Keratinocyte (primary cell): ENCODE measurements around the gene PLPPR1. TPM values are rescaled to one million over a fixed set of nuclear protein-coding genes. Genes with fewer than 3 reads are reported as not detected.

Source experiments
- DNase-seq: peaks from one replicate; pipeline ENCODE4 v3.0.0-alpha.2; 2011; ENCODE audit warnings: low read depth, missing footprints, low spot score
- FAIRE-seq: peaks from 2 replicates; lab custom pipeline; 2011; peaks lifted over from hg19 to GRCh38; lab: Jason Lieb, UNC
- H2AFZ ChIP-seq: 2 replicates; pipeline ENCODE4 v1.6.0; 2012; ENCODE audit warnings: low read length, control low read depth, inconsistent platforms; ENCODE audit not compliant: control insufficient read depth
- H3K27ac ChIP-seq: 2 replicates; pipeline ENCODE4 v1.5.1; 2011; ENCODE audit warnings: low read length; ENCODE audit not compliant: control insufficient read depth, insufficient read depth
- H3K27me3 ChIP-seq: 3 replicates; pipeline ENCODE4 v1.6.0; 2011; ENCODE audit warnings: low read length; ENCODE audit not compliant: control insufficient read depth, insufficient read depth; ENCODE audit errors: extremely low read depth
- H3K36me3 ChIP-seq, 2 experiments: 2 replicates in 1 of 2; 3 replicates in 1 of 2; pipeline ENCODE4 v1.5.1; 2011; ENCODE audit warnings: low read length in 2 of 2, mild to moderate bottlenecking in 1 of 2; ENCODE audit not compliant: control insufficient read depth in 2 of 2, insufficient read depth in 2 of 2; ENCODE audit errors: extremely low read depth in 1 of 2
- H3K4me1 ChIP-seq: 3 replicates; pipeline ENCODE4 v1.5.1; 2011; ENCODE audit warnings: low read length; ENCODE audit not compliant: control insufficient read depth, insufficient read depth; ENCODE audit errors: extremely low read depth
- H3K4me2 ChIP-seq: 3 replicates; pipeline ENCODE4 v1.6.0; 2011; ENCODE audit warnings: low read depth, low read length; ENCODE audit not compliant: control insufficient read depth, insufficient read depth; ENCODE audit errors: extremely low read depth
- H3K4me3 ChIP-seq, 3 experiments: fragments of 200-600 bp in 1 of 3; sonication (generic) in 1 of 3; 2 replicates in 2 of 3; 3 replicates in 1 of 3; pipeline ENCODE4 v1.5.1; 2011 to 2016; ENCODE audit warnings: low read length in 3 of 3, mild to moderate bottlenecking in 3 of 3, control low read depth in 2 of 3, inconsistent platforms in 1 of 3, low read depth in 1 of 3, mixed read lengths in 1 of 3, mixed run types in 1 of 3, moderate library complexity in 1 of 3; ENCODE audit not compliant: control insufficient read depth in 2 of 3, insufficient read depth in 2 of 3; ENCODE audit errors: extremely low read depth in 1 of 3
- H3K79me2 ChIP-seq: 2 replicates; pipeline ENCODE4 v1.6.0; 2012; ENCODE audit warnings: low read length; ENCODE audit not compliant: control insufficient read depth, insufficient read depth
- H3K9ac ChIP-seq: 3 replicates; pipeline ENCODE4 v1.6.0; 2011; ENCODE audit warnings: low read length; ENCODE audit not compliant: control insufficient read depth, insufficient read depth; ENCODE audit errors: extremely low read depth
- H3K9me1 ChIP-seq: 3 replicates; pipeline ENCODE4 v1.6.0; 2011; ENCODE audit warnings: low read length; ENCODE audit not compliant: control insufficient read depth, insufficient read depth; ENCODE audit errors: extremely low read depth
- H3K9me3 ChIP-seq: 2 replicates; pipeline ENCODE4 v1.5.1; 2012; ENCODE audit warnings: low read depth, low read length; ENCODE audit not compliant: control insufficient read depth
- H4K20me1 ChIP-seq: 3 replicates; pipeline ENCODE4 v1.6.0; 2011; ENCODE audit warnings: low read length; ENCODE audit not compliant: control insufficient read depth, insufficient read depth; ENCODE audit errors: extremely low read depth
- EZH2 ChIP-seq: IDR thresholded peaks from one replicate; pipeline ENCODE4 v1.6.1; 2012; ENCODE audit warnings: inconsistent platforms, mild to moderate bottlenecking, low read length, moderate library complexity
- dilution Hi-C: fragments of 300-500 bp; cut with MboI; formaldehyde crosslinking; loops from one replicate; pipeline ENCODE4 v1.7.0; 2020; ENCODE audit warnings: low sequenced_read_pairs; ENCODE audit not compliant: extremely low pct_ligation_motif_present
- polyA plus RNA-seq, 5 experiments: library from polyadenylated mRNA; depleted of rRNA in 3 of 5; stranded (reverse) in 3 of 5; stranded (forward) in 1 of 5; unstranded in 1 of 5; fragments of >200 nt; gene quantifications; 1 replicate in 1 of 5; 2 replicates in 3 of 5; 3 replicates in 1 of 5; pipeline versions ENCODE4 v1.2.1 to v1.2.3, GENCODE V29; 2011 to 2012; ENCODE audit warnings: missing spikeins in 2 of 5, low read depth in 1 of 5, low replicate concordance in 1 of 5
- TF ChIP-seq, protein P1 (sequence below), 3 experiments: IDR thresholded peaks in 1 of 3; conservative IDR thresholded peaks in 1 of 3; optimal IDR thresholded peaks in 1 of 3; 2 replicates in 2 of 3; 3 replicates in 1 of 3; pipeline versions ENCODE3 to v1.5.1; 2011; ENCODE audit warnings: low read length in 3 of 3, mild to moderate bottlenecking in 3 of 3, moderate library complexity in 2 of 3, control low read depth in 1 of 3, inconsistent platforms in 1 of 3; ENCODE audit not compliant: insufficient read depth in 2 of 3; ENCODE audit errors: extremely low read depth in 1 of 3

The PLPPR1 gene
- polyA plus RNA-seq, 1 donor (not counting 4 experiments of a cell fraction or from before 2014, with no cell fraction given) = not detected

GRCh38 chr9:101083448-101084202 lies 55.1 kb downstream of the PLPPR1 start:
- no peaks in the 10 kb centered on the region for H3K27me3 ChIP-seq
- H3K36me3 ChIP-seq = no peaks in the 10 kb centered on the region
- H3K9me3 ChIP-seq = no peaks in the 10 kb centered on the region
- H3K4me3 ChIP-seq = no peak overlapping the region
- H2AFZ ChIP-seq = no peak overlapping the region
- H3K9ac ChIP-seq = no peak overlapping the region
- no peaks in the 10 kb centered on the region for H3K9me1 ChIP-seq
- H3K4me1 ChIP-seq = no peaks in the 10 kb centered on the region
- DNase-seq (no peak), FAIRE-seq (no peak)
- H3K79me2 ChIP-seq = no peaks in the 10 kb centered on the region
- no peak for TF ChIP-seq EZH2
- TF ChIP-seq, protein P1, sequence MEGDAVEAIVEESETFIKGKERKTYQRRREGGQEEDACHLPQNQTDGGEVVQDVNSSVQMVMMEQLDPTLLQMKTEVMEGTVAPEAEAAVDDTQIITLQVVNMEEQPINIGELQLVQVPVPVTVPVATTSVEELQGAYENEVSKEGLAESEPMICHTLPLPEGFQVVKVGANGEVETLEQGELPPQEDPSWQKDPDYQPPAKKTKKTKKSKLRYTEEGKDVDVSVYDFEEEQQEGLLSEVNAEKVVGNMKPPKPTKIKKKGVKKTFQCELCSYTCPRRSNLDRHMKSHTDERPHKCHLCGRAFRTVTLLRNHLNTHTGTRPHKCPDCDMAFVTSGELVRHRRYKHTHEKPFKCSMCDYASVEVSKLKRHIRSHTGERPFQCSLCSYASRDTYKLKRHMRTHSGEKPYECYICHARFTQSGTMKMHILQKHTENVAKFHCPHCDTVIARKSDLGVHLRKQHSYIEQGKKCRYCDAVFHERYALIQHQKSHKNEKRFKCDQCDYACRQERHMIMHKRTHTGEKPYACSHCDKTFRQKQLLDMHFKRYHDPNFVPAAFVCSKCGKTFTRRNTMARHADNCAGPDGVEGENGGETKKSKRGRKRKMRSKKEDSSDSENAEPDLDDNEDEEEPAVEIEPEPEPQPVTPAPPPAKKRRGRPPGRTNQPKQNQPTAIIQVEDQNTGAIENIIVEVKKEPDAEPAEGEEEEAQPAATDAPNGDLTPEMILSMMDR (optimal IDR thresholded peaks at IDR 0.05 in 1 of 3, IDR thresholded peaks at IDR 0.05 in 1 of 3, conservative IDR thresholded peaks at IDR 0.05 in 1 of 3; ENCODE audit: extremely low read depth in 1 of 3, insufficient read depth in 2 of 3, low read length in 3 of 3) = no peak
- dilution Hi-C loops = no loop called here
- H3K27ac ChIP-seq = no peak overlapping the region
- no peaks in the 10 kb centered on the region for H4K20me1 ChIP-seq
- H3K4me2 ChIP-seq = no peak overlapping the region

GRCh38 chr9:101087426-101087825 lies 58.9 kb downstream of the PLPPR1 start:
- Histone ChIP-seq H3K4me2 (no peak overlapping the region), H3K79me2 (no peaks in the 10 kb centered on the region), H3K9ac (no peak overlapping the region), H3K36me3 (no peaks in the 10 kb centered on the region), H3K4me1 (no peaks in the 10 kb centered on the region), H4K20me1 (no peaks in the 10 kb centered on the region), H3K9me3 (no peaks in the 10 kb centered on the region), H3K9me1 (no peaks in the 10 kb centered on the region), H2AFZ (no peak overlapping the region), H3K4me3 (no peak overlapping the region), H3K27ac (no peak overlapping the region), H3K27me3 (no peaks in the 10 kb centered on the region)
- FAIRE-seq (no peak), DNase-seq (no peak)
- dilution Hi-C loops = no loop called here
- TF ChIP-seq, protein P1 (optimal IDR thresholded peaks at IDR 0.05 in 1 of 3, IDR thresholded peaks at IDR 0.05 in 1 of 3, conservative IDR thresholded peaks at IDR 0.05 in 1 of 3; ENCODE audit: extremely low read depth in 1 of 3, insufficient read depth in 2 of 3, low read length in 3 of 3) = no peak
- TF ChIP-seq EZH2 = no peak
